Body of pancreas (tissue), 4 donors: ENCODE data around the gene RBM10.

Experiments
- POLR2A ChIP-seq, 3 donors: fragments of 450-650 bp; IDR thresholded peaks; one replicate each; pipeline ENCODE4 v1.6.1; 2016; ENCODE audit warnings: antibody characterized with exemption in 3 of 3, mild to moderate bottlenecking in 2 of 3
- TF ChIP-seq, protein P1 (sequence below), 7 experiments: fragments of 450-650 bp in 4 of 7; fragments of 200-600 bp in 3 of 7; sonication (generic) in 3 of 7; IDR thresholded peaks; one replicate each; pipeline ENCODE4 v1.5.1; 2016 to 2019; ENCODE audit warnings: antibody characterized with exemption in 7 of 7

DNA sequence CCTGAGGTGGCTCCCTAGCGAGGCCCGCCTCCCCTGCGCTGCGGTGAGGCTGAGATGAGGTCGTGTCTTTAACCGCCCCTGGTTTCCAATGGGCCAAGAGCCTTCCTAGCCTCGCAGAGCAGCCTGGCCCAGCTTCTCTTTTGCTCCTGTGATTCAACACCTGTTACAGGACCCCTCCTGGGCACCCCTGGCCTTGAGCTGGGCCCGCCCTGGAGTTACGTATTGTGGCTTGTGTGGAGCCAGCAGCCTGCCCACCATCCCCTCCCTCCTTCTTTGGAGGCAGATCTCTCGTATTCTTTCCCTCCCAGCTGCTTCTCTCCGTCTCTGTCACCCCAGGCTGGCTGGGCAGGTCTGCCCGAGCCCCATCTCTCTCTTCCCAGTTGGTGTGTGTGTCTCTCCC, 29.4 kb downstream of the RBM10 start:
- TF ChIP-seq, protein P1, sequence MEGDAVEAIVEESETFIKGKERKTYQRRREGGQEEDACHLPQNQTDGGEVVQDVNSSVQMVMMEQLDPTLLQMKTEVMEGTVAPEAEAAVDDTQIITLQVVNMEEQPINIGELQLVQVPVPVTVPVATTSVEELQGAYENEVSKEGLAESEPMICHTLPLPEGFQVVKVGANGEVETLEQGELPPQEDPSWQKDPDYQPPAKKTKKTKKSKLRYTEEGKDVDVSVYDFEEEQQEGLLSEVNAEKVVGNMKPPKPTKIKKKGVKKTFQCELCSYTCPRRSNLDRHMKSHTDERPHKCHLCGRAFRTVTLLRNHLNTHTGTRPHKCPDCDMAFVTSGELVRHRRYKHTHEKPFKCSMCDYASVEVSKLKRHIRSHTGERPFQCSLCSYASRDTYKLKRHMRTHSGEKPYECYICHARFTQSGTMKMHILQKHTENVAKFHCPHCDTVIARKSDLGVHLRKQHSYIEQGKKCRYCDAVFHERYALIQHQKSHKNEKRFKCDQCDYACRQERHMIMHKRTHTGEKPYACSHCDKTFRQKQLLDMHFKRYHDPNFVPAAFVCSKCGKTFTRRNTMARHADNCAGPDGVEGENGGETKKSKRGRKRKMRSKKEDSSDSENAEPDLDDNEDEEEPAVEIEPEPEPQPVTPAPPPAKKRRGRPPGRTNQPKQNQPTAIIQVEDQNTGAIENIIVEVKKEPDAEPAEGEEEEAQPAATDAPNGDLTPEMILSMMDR (IDR thresholded peaks at IDR 0.05), result no peak
- no peak for TF ChIP-seq POLR2A (IDR thresholded peaks at IDR 0.05)
